Activated T-cell treated with anti-CD3 and anti-CD28 coated beads, Interleukin-2, amount 50 U/mL, for 4 hours (primary cell): ENCODE measurements around the gene ISOC2. TPM values are rescaled to one million over a fixed set of nuclear protein-coding genes. Genes with fewer than 3 reads are reported as not detected.
A peak's percentile ranks its signal among the peaks of the same experiment; 100 is the strongest.

Source experiments
- ATAC-seq, 2 donors: fragments of 200-7000 bp; cut with Tn5 transposase; one replicate each; pipeline ENCODE4 v1.10.0; 2021
- DNase-seq: peaks from one replicate; pipeline ENCODE4 v3.0.0-alpha.2; 2020
- H3K27me3 Mint-ChIP-seq: one replicate; pipeline ENCODE4 v1.8.0; 2021; ENCODE audit warnings: low read depth, mixed read lengths
- H3K36me3 Mint-ChIP-seq: one replicate; pipeline ENCODE4 v1.8.0; 2022; ENCODE audit warnings: mixed read lengths; ENCODE audit not compliant: insufficient read depth
- H3K4me1 Mint-ChIP-seq: one replicate; pipeline ENCODE4 v1.8.0; 2021; ENCODE audit warnings: low read depth, mixed read lengths
- H3K4me3 Mint-ChIP-seq: one replicate; pipeline ENCODE4 v1.8.0; 2021; ENCODE audit warnings: mild to moderate bottlenecking, moderate library complexity, mixed read lengths
- H3K9me3 Mint-ChIP-seq: one replicate; pipeline ENCODE4 v1.8.0; 2021; ENCODE audit warnings: mixed read lengths
- total RNA-seq, 3 donors: library from RNA; stranded (reverse); gene quantifications; one replicate each; pipeline ENCODE4 v1.2.1, GENCODE V29; 2021

The ISOC2 gene
- total RNA-seq, 3 donors from 2014 or later: 63.2 to 65.1 (median 64.5) TPM

DNA sequence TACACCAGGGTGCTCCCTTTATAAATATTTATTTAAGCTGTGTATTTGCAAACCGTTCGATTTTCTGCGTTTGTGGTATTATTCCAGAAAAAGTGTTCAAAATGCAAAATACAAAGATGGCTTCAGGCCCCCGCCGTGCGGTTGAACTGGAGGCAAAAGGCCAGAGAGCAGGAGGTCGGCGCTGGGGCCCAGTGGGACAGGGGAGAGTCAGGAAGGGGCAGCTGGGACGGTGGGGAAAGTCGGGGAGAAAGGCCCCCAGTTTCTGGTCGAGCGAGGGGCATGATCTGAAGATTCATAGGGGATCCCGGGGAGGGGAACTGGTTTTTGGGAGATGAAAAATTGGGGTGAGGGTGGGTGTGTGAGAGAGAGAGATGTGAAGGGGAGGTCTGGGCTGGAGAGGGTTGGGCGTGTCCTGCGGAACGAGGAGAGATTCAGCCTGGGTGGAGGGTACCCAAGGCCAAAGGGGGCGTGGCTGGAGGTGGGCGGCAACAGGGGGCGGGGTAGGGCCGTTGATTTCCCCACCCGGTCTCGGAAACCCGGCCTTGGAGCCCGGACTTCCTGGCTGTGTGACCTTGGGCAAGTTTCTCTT, 678 bp downstream of the ISOC2 start:
- Mint-ChIP-seq H3K9me3 (no peaks in the 10 kb centered on the region), H3K27me3 (no peaks in the 10 kb centered on the region), H3K4me1 (peaks cover 19% of the 10 kb centered on the region), H3K4me3 (peak overlapping the region; percentile 82), H3K36me3 (no peaks in the 10 kb centered on the region)
- peak in 1 of 2 donors; percentile 10 for ATAC-seq
- no peak for DNase-seq

- Mint-ChIP-seq H3K36me3 (no peaks in the 10 kb centered on the region), H3K4me3 (peak overlapping the region; percentile 82), H3K27me3 (no peaks in the 10 kb centered on the region), H3K9me3 (no peaks in the 10 kb centered on the region), H3K4me1 (peaks cover 19% of the 10 kb centered on the region)
- no peak for ATAC-seq
- no peak for DNase-seq
These were observed 1.3 kb downstream of the ISOC2 start for GRCh38 chr19:55459950-55460657.

GRCh38 chr19:55459551-55459949, 1.9 kb downstream of the ISOC2 start:
- Mint-ChIP-seq H3K4me1 (peaks cover 19% of the 10 kb centered on the region), H3K36me3 (peaks cover 3% of the 10 kb centered on the region), H3K27me3 (no peaks in the 10 kb centered on the region), H3K9me3 (no peaks in the 10 kb centered on the region), H3K4me3 (peak overlapping the region; percentile 82)
- ATAC-seq (no peak), DNase-seq (no peak)

GRCh38 chr19:55457683-55458457, 3.6 kb downstream of the ISOC2 start:
- Mint-ChIP-seq H3K9me3 (no peaks in the 10 kb centered on the region), H3K4me1 (peaks cover 25% of the 10 kb centered on the region), H3K4me3 (no peak overlapping the region), H3K27me3 (peaks cover 7% of the 10 kb centered on the region), H3K36me3 (peaks cover 9% of the 10 kb centered on the region)
- ATAC-seq (no peak), DNase-seq (no peak)

GRCh38 chr19:55456347-55456746, 5.1 kb downstream of the ISOC2 start:
- Mint-ChIP-seq H3K36me3 (peaks cover 9% of the 10 kb centered on the region), H3K4me1 (peaks cover 21% of the 10 kb centered on the region), H3K9me3 (no peaks in the 10 kb centered on the region), H3K27me3 (peaks cover 11% of the 10 kb centered on the region), H3K4me3 (no peak overlapping the region)
- ATAC-seq: no peak
- no peak for DNase-seq

GRCh38 chr19:55455576-55456235, 5.7 kb downstream of the ISOC2 start:
- Mint-ChIP-seq H3K4me1 (peaks cover 19% of the 10 kb centered on the region), H3K4me3 (no peak overlapping the region), H3K9me3 (no peaks in the 10 kb centered on the region), H3K27me3 (peaks cover 13% of the 10 kb centered on the region), H3K36me3 (peaks cover 9% of the 10 kb centered on the region)
- ATAC-seq (no peak), DNase-seq (no peak)

GRCh38 chr19:55454787-55455243, 6.6 kb downstream of the ISOC2 start:
- Mint-ChIP-seq H3K9me3 (no peaks in the 10 kb centered on the region), H3K36me3 (peaks cover 9% of the 10 kb centered on the region), H3K4me1 (peaks cover 12% of the 10 kb centered on the region), H3K27me3 (peaks cover 18% of the 10 kb centered on the region), H3K4me3 (no peak overlapping the region)
- DNase-seq: peak; percentile 49
- no peak for ATAC-seq

GRCh38 chr19:55453511-55454260, 7.8 kb downstream of the ISOC2 start:
- DNase-seq (no peak), ATAC-seq (no peak)
- Mint-ChIP-seq H3K9me3 (no peaks in the 10 kb centered on the region), H3K36me3 (peaks cover 9% of the 10 kb centered on the region), H3K4me1 (peaks cover 12% of the 10 kb centered on the region), H3K4me3 (peak overlapping the region; percentile 3), H3K27me3 (peaks cover 19% of the 10 kb centered on the region)

DNA sequence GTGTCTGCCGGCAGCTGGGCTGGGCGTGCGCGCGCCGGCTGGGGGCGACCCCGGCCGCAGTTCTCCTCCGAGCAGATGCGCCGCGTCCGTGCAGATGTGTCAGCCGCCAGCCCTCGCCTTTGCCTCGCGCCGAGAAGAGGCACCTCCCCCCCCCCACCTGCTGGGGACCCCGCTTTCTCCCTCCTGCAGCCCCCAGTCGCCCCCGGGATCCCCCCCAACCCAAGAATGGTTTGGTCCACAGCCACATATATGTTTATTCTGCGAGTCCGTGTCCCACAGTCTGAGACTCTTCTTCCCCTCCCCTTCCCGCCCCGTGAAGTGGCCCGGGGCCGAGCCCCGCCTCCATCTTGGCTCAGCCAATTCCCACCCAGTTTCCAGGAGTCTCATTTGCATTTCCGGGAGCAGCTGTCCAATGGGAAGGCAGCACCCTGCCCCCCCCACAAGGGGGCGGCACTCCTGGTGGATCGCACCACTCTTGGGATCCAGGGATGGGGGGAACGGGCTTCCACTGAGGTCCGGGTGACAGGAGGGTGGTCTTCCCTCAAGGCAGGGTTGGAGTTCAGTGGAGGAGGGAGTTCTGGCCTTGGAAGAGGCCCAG, 8.6 kb downstream of the ISOC2 start:
- Mint-ChIP-seq H3K27me3 (peaks cover 19% of the 10 kb centered on the region), H3K4me1 (peaks cover 12% of the 10 kb centered on the region), H3K36me3 (peaks cover 9% of the 10 kb centered on the region), H3K4me3 (peak overlapping the region; percentile 3), H3K9me3 (no peaks in the 10 kb centered on the region)
- DNase-seq (peak; percentile 23), ATAC-seq (peak; percentile 56 to 58)

- ATAC-seq (peak in 1 of 2 donors; percentile 29), DNase-seq (no peak)
- Mint-ChIP-seq H3K36me3 (peaks cover 9% of the 10 kb centered on the region), H3K4me1 (peaks cover 12% of the 10 kb centered on the region), H3K27me3 (peaks cover 19% of the 10 kb centered on the region), H3K9me3 (no peaks in the 10 kb centered on the region), H3K4me3 (peak overlapping the region; percentile 6)
These were observed 9.3 kb downstream of the ISOC2 start for GRCh38 chr19:55451965-55452748.

DNA sequence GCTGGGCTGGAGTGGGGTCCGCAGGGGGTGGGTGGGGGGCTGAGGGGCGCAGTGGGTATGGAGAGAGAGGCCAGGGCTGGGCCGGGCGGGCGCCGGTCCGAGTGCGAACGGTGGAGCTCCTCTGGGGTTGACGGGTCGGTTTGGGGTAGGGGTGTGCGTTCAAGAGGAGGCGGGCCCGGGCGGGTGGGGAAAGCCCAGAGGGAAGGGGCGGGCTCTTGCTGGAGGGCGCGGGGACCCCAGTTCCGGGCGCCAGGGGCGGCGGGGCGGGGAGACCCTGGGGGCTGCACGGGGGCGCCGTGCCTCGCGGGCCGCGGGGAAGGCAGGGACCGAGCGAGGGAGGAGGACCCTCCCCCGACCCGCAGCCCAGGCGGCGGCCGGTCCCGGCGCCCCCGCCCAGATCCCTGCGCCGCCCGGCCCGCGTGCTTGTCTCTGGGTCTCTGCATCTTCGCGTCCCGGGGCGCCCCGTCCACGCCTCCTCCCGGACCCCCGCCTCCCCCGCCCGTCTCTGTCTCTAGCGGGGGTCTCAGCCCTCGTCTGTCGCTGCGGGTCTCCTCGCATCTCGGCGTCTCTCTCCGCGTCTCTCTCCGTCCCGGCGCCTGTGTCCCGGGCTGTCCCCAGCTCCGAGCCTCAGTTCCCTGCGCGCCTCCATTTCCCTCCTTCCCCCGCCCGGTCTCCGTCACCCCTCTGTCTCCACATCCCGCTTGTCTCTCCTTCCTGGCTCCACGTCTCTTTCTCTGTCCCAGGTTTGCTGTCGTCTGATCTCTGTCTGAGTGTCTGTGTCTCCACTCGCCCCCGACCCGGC, 10.1 kb downstream of the ISOC2 start:
- Mint-ChIP-seq H3K9me3 (no peaks in the 10 kb centered on the region), H3K27me3 (peaks cover 20% of the 10 kb centered on the region), H3K4me3 (peak overlapping the region; percentile 56), H3K36me3 (peaks cover 9% of the 10 kb centered on the region), H3K4me1 (peaks cover 12% of the 10 kb centered on the region)
- ATAC-seq (peak; percentile 38 to 41), DNase-seq (no peak)

DNA sequence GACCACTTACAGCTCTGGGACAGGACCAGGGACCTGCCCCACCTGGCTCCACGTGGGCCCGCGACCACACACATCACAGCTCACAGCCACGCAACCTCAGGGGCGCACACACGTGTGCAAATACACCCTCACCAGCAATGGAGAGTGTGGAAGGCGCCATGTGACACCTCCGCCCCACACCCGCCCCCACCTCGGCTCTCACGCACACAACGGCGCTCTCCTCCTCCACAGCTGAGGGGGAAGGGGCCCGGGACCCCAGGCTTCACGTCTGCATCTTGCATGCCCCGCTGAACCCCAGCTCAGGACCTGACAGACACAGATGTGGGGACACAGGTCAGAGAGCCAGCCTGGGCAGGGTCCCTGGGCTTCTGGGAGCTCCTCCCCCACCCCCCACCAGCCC, 12.0 kb downstream of the ISOC2 start:
- Mint-ChIP-seq H3K27me3 (peaks cover 36% of the 10 kb centered on the region), H3K4me1 (peaks cover 12% of the 10 kb centered on the region), H3K9me3 (no peaks in the 10 kb centered on the region), H3K36me3 (peaks cover 5% of the 10 kb centered on the region), H3K4me3 (no peak overlapping the region)
- no peak for DNase-seq
- no peak for ATAC-seq
